Measurements from ENCODE around the gene YBEY.
"Not testable (repeated sequence)": the region's sequence is repeated elsewhere in the genome, so short reads cannot be mapped to it uniquely, and the experiment has no call there.

The YBEY gene

DNA sequence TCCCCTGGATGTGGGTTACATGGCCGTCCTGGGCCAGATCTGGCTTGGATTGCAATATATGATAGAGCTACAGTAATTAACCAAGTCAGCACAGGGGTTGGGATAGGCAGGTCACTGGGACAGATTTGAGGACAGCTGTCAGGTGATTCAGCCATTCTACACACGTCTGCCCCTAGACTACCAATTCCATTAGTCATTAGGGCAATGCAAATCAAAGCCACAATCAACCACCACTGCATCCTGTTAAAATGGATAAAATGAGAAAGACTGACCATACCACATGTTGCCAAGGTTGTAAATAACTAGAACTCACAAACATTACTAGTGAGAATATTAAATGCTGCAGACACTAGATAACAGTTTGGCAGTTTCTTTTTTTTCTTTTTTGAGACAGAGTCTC is 21.5 kb downstream of the YBEY start:
- DNase-seq, result no peak

DNA sequence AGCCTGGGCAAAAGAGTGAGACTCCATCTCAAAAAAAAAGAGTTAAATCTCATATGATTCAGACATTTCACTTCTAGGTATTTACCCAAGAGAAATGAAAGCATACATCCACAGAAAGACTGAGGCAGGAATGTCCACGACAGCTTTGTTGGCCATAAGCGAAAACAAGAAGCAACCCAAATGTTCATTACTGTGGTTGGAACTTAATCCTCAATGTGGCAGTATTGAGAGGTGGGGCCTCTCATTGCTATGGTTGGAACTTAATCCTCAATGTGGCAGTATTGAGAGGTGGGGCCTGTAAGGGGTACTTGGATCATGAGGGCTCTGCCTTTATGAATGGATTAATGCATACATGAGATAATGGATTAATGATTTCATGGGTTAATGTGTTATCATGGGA is 22.3 kb downstream of the YBEY start:
- DNase-seq, result no peak

DNA sequence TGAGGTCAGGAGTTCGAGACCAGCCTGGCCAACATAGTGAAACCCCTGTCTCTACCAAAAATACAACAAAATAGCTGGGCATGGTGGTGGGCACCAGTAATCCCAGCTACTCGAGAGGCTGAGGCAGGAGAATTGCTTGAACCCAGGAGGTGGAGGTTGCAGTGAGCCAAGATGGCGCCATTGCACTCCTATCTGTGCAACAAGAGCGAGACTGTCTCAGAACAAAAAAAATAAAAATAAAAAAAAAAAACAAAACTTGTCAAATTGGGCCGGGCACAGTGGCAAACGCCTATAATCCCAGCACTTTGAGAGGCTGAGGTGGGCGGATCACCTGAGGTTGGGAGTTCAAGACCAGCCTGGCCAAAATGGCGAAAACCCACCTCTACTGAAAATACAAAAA is 24.1 kb downstream of the YBEY start:
- not testable (repeated sequence) for DNase-seq

DNA sequence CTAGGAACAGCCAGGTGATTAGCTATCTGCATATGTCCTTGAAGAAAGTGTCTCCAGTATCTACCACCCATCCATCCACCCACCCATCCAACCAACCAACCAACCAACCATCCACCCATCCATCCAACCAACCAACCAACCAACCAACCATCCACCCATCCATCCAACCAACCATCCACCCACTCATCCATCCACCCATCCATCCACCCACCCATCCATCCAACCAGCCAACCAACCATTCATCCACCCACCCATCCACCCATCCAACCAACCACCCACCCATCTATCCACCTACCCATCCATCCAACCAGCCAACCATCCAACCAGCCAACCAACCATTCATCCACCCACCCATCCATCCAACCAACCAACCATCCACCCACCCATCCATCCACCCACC is 25.4 kb downstream of the YBEY start:
- DNase-seq, result no peak

DNA sequence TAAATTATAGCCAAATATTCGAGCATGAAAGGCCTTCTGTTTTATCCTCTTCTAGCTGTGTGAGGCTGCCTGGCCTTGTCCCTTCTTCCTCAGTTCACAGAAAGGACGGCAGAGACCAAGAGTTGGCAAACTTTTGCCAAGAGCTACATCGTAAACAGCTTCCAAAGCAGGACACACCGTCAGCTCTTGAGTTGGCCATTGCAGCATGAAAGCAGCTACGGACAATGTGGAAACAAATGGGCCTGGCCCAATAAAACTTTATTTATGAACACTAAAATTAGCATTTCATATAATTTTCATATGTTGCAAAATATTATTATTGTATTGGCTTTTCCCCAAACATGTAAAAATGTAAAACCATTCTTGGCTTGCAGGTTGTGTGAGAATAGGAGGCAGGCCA is 26.8 kb downstream of the YBEY start:
- DNase-seq, result no peak

DNA sequence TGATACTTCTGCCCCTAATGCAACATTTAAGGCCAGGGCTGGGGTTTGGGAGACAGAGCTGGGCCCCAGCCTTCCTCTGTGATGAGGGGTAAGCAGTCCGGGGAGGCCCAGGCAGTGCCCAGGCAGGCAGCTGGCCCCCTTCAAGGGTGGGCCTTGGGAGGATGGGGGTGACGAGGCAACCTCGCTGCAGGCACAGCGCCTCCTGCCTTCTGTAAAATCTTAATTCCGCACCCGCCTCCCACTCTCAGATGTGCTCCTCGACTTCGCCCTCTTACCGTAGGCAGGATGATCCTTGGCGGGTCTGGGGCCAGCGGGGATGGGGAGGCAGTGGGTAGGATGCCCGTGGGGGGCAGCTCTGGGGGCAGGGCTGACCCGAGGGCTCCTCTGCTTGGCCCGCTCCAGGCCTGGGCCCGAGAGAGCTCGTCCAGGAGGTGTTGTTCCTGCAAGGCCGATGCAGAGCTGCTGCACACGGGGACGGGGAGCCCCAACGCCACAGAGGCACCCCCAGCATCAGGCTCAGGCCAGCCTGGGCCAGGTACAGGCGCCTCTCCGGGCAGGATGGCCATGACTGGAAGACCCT is 28.4 kb downstream of the YBEY start:
- DNase-seq, result no peak

DNA sequence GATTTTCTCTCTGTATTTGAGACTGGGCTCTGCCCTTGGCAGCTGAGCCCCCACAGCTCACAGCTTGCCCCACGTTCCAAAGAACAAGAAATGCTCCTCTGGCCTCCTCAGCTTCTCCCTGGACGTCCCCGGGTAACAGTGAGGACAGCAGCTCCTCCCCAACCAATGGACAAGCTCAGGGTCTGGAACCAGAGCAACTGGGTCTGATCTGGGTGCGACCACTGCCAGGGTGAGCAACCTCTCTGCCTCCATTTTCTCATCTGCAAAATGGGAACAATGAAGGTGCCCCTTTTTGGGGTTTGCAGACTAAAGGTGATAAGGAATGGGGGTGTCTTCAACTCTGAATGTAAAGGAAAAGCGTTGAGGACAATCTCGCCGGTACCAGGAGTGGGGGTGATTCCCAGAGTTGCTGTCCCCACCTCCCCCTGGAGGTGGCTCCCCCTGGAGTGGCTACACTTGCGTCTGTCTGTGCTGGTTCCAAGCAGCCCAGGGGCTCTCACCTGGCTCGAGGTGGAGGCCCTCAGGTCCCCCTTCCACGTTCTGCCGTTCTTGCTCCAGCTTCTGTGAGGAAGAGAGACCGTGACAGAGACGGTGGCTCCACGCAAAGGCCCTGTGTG is 30.7 kb downstream of the YBEY start:
- no peak for DNase-seq

DNA sequence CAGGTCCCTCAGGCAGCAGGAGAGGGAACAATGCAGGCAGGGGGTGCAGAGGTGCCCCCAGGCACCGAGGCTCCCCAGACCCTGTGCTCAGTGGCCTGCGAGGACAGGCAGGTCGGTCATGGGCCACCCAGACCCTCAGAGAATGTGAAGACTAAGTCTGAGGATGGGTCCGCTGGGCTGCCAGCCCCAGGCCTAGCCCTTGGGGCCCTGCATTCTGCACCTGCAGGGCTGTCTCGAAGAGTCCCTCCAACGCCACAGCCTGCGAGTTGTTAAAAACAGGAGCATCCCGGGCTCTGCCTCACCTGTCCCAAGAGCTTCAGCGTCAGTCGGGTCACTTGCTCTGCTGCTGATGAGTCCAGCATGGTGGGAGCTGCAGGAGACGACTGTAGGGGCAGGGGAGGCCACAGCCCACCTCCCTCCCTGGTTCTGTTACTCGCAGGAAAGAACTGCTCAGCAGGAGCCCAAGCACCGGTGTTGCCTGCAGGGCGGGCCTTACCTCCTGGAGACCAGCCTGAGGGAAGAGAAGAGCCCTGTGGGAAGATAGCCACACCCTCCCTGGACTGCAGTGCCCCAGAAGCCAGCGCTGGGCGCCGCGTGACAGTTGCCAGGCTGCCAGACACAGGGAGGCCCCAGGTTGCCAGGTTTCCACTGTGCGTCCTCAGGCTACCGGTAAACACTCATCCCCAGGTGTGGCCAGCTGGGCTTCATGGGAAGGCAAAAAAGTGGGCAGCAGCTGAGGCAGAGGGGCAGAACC is 31.7 kb downstream of the YBEY start:
- no peak for DNase-seq

DNA sequence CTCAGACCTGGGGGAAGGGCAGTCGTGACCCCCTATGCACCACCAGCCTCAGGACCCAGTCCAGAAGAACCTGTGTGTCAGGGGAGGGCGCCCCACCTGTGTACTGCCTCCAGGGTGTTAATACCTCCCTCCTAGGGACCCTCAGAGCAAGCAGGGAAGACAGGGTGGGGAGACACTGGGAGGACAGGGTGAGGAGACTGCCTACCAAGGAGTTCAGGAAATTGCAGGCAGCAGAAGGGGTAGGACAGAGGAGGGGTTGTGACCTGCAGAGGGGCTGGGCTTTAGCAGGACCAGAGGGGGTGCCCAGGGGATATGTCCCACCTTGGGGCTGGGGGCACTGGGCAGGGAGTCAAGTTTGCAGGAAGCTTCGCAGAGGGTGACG is 32.3 kb downstream of the YBEY start:
- no peak for DNase-seq

DNA sequence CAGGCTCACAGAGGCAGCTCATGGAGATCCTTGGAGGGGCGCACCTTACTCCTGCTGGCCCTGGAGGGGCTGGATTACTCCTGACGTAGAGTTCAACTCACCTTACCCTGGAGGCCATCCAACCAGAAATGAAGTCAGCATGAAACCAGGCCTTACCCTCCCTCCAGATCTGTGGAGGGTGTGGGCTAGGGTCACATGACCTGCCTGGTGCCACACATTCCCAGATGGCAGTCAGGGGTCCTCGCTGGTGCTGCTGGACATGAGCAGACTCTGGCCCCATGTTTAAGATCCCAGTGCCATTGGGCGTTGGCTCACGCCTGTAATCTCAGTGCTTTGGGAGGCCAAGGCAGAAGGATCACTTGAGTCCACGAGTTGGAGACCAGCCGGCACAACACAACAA is 33.0 kb downstream of the YBEY start:
- no peak for DNase-seq

DNA sequence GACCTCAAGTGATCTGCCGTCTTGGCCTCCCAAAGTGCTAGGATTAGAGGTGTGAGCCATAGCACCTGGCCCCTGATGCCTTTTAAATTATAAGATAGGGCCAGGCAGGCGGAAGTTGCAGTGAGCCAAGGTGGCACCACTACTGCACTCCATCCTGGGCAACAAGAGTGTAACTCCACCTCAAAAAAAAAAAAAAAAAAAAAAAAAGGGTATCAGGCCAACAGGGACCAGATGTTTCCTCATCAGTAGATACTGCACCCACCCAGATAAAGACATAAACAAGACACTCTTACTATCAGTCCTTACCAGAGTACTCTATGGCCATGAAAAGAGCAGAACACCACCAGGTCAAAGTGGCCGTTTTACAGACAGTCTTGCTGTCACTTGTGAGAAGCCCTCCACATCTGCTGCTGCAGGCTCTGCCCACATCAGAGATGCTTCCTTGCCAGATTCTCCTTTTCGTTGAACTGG is 34.2 kb downstream of the YBEY start:
- no peak for DNase-seq

DNA sequence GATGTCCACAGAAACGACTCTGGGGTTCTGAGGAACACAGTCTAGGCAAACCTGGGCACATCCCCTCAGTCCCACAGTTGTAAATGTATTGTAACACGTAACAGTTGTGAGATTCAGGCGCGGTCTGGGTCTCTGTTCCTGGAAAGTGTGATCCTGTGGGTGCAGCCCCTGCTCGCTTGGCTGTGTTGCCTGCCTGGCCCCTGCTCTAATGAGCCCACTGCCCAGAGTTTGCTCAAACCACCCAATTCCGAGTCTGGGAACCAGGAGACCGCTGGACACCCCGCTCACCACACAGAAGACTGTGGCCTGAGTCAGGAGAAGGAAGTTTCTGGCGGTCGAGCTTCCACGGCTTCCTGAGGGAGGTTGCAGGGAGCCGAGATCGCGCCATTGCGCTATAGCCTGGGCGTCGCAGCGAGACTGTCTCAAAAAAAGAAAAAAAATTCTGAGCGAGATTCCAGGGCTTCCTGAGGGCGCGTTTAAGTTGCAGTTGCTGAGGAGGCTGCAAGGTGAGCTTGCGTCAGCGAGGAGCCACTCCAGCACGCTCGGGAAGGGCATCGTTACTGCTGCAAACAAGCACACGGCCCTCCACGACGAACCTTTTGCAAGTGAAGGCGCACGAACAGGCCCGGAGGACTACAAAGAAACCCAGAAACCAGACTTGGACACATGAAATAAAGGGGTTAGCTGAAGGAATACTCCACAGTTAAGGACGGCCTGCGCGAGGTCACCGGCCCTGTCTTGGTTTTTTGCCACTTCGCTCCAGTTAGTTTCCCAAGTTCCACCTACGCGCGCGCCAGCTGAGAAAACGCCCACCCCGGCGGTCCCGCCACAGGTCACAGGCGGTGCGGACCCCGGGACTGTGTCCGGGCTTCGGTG is 36.4 kb downstream of the YBEY start:
- DNase-seq, result no peak

DNA sequence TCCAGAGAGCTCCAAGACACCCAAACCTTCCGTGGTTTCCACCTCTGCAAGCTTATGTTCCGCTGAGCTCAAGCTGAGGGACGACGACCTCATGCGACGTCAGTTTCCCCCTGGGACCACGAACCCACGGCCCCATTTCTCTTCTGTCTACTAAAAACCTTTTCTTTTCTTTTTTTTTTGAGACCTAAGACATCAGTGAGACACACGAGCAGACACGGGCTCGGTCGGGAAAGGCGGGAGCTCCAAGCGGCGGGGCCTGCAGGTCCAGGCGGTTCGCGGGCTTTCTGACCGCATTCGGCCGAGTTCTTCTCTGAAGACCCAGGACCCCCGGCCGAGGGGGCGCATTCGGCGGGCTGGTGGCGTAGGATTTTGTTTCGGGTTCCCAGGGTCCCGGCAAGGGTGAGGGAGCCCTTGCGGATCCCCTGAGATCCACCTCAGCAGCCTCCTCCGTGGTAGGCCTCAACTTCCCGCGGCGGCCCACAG is 37.1 kb downstream of the YBEY start:
- peak in 1 of 2 experiments; percentile 53 for DNase-seq

DNA sequence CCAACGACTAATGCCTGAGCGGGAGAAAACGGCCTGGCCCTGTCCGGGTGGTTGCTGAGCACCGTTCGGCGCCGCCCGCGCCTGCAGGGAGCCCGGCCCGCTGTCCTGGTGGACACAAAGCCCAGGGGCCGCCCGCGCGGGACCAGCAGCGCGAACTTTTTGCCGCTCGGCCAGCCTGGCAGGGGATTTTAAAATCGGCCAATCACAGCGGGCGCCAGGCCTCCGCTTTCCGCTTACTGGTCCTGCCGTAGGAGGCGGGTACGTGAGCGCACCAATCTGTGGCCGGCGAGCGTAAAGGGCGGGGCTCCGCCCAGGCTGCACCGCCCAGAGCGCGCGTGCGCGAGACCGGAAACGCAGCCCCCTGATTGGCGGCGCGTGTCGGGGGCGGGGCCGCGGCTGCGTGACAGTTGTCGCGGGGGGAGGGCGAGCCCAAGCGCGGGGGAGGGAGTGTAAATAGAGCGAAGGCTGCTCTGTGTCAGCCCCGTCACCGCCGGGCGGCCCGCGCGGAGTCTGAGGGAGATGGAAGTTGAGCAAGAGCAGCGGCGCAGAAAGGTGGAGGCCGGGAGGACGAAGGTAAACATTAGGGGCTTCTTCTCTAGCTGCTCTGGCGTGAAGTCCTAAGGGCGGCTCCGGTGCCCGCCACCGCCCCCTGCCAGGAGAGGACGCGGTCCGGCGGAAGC is 37.7 kb downstream of the YBEY start, which contains the start of the genes C21orf58 and PCNT:
Gene C21orf58, minus strand, starts transcription at position 161 of the 680 bp plus-strand sequence. CDS start 1,132 bp downstream, outside the sequence.
Gene PCNT, plus strand, starts transcription at position 447 of the 680 bp plus-strand sequence. Its CDS starts 73 bp downstream, at position 520.
- DNase-seq, result peak; percentile 89 to 99

DNA sequence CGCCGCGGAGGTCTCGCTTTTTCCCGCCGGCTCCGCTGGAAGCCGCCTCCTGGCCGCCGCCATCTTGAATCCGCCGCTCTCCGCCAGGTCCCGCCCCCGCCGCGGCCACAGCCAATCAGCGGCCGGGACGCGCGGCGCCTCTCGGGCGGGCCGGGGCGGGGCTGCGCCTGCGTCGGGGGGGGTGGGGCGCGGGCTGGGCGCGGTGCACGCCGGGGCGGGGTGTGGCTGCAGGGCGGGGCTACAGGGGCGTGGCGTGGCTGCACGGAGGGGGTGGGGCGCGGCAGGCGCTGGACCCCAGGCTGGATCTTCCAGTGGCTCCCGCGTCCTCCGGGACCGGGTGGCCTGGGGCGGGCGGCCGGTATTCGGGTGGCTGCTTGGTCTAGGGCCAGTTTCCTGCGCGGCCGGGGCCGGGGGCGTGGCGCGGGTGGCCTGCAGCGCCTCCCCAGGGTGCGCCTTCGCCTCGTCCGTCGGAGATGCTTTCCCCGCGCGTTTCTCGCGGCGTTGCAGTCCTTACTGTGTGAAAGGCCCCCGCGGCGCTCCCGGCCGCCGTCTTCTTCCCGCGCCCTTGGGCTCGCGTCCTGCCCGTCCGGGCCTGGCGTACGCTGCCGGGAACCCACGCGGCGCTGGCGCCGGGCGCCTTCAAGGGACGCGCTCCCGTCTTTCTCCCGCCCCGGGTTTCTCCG is 38.4 kb downstream of the YBEY start:
- DNase-seq, result peak; percentile 57 to 91

DNA sequence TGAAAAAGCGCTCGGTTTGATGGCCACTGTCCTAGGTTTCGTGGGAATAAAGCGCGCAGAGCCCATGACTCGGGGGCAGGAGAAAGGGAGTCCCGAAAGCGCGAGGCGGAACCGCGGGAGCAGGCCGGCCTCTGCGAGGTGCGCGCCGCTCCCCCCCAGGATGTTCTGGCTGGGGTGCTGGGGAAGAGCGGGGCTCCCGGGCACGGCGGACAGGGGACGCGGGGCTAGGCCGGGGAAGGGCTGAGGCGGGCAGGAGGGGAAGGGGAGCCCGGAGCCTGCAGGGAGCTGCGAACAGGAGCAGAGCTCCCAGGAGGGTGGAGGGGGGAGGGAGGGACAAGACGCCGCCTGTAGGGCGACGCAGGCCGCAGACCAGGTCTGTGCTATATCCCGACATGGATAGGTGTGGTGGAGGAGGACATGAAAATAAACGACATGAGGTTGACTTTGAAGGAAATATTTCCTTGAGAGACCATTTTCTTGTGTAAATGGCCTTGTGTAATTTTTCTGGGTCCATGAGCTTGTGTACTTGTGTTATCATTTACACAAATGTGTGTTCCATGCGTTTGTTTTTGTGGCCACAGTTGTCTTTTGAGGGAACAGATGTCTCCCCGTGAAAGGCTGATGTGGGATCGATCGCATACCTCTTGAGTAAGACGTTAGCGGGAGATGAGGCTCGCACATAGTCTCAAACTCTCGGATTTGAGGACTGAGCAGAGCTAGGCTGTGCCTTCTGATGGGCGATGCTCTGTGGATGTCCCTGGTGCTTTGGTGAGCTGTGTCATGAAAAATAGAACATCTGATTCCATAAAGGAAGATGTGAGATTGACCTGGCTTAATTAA is 39.2 kb downstream of the YBEY start:
- DNase-seq, result no peak

DNA sequence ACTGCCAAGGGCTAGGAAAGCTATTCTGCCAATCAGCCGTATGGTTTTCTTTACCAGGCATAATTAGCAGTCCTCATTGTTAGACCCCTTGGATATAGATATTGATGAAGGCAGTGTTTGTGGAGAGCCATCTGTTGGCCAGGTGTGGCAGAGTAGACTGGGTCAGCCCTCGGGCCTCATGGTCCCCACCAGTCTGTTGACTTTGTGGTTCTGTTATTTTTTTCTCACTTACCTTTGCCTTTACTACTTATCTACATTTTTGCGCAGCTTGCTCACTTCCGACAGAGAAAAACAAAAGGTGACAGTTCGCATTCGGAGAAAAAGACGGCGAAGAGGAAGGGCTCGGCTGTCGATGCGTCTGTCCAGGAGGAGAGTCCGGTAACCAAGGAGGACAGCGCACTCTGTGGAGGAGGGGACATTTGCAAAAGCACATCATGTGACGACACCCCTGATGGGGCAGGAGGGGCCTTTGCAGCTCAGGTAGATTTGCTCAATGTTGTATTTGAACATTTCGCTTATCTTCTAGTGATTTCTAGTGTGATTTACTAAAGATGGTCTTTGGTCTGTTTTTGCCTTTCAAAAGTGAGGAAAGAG is 40.1 kb downstream of the YBEY start:
- DNase-seq, result no peak

DNA sequence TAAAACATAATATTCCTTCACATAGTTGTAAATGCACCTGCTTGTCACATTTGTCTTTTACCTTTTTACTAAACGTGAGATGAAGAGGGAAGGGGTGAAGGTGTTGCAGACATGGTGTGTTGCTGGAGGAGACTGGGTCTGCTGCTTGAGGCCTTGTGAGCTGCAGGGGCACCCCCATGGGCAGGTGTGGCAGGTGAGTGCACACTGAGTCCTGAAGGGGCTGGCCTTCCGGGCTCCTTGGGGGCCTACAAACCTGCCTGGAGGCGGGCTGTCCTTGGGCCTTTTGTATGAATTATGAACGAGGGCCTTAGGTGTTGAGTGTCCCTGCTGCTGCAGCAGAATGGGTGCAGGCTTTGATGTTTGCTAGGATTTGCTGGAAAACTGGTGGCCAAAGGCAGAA is 41.6 kb downstream of the YBEY start:
- no peak for DNase-seq

DNA sequence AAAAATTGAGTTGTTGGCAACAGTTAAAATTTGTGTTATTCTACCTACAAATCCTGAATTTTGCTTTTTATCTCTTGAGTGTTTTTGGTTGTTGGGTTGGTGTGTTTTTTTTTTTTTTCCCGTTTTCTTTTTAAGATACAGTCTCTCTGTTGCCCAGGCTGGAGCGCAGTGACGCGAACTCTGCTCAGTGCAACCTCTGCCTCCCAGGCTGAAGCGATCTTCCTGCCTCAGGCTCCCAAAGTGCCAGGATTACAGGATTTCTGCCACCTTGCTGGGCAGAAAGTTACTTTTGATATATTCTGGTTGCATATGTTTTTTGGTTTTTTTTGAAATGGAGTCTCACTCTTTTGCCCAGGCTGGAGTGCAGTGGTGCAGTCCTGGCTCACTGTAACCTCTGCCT is 42.0 kb downstream of the YBEY start:
- no peak for DNase-seq

DNA sequence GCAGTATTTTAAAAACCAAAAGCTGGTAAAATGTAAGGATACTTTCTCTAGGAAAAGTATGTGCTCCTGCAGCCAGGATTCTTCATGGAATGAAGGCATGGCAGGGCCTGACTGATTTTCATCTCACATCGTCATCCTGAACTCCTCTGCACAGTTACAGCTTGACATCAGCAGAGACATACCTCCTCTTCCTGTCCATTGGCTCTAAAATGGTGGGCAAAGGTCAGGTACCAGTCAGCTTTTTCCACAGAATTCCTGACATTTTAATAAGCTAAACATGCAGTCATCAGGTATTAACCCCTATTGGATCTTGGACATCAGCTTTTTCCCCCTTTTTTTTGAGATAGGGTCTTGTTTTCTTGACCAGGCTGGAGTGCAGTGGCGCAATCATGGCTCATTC is 43.7 kb downstream of the YBEY start:
- DNase-seq, result no peak
